ENCODE data around the gene FHAD1.

- no peak for TF ChIP-seq CTCF (IDR thresholded peaks at IDR 0.05)
- no peak for TF ChIP-seq POLR2AphosphoS5 (IDR thresholded peaks at IDR 0.05)
- no peak for TF ChIP-seq POLR2A (IDR thresholded peaks at IDR 0.05)
Measured at GRCh38 chr1:15236746-15237145, 10.3 kb upstream of the FHAD1 start.
